HepG2 (cell line): ENCODE measurements around the gene SPRY1. TPM values are rescaled to one million over a fixed set of nuclear protein-coding genes. Genes with fewer than 3 reads are reported as not detected.
A peak's percentile ranks its signal among the peaks of the same experiment; 100 is the strongest.

Experiments
- GATAD1 ChIP-seq: IDR thresholded peaks from 2 replicates; pipeline ENCODE4 v1.6.1; 2016; ENCODE audit warnings: missing genetic modification reagents, missing compliant biosample characterization
- HMG20A ChIP-seq: IDR thresholded peaks from 2 replicates; pipeline ENCODE4 v1.6.1; 2016; ENCODE audit warnings: borderline replicate concordance
- MED1 ChIP-seq: sonication (generic); formaldehyde crosslinking; IDR thresholded peaks from 2 replicates; pipeline ENCODE4 v1.4.0; 2020; ENCODE audit warnings: missing genetic modification reagents
- TGIF2 ChIP-seq: IDR thresholded peaks from 2 replicates; pipeline ENCODE4 v1.6.1; 2016; ENCODE audit warnings: control low read depth, missing compliant biosample characterization
- ZMYM4 ChIP-seq: sonication (generic); formaldehyde crosslinking; IDR thresholded peaks from 2 replicates; pipeline ENCODE4 v1.8.1; 2023; ENCODE audit warnings: mild to moderate bottlenecking, missing genetic modification reagents
- ZNF12 ChIP-seq: sonication (generic); formaldehyde crosslinking; IDR thresholded peaks from 2 replicates; pipeline ENCODE4 v1.5.0; 2020; ENCODE audit warnings: missing genetic modification reagents
- ZNF235 ChIP-seq: sonication (generic); formaldehyde crosslinking; IDR thresholded peaks from 2 replicates; pipeline ENCODE4 v1.8.1; 2023; ENCODE audit warnings: mild to moderate bottlenecking, missing genetic modification reagents, borderline replicate concordance
- ZNF550 ChIP-seq: sonication (generic); formaldehyde crosslinking; IDR thresholded peaks from 2 replicates; pipeline ENCODE4 v1.4.0; 2020; ENCODE audit warnings: mild to moderate bottlenecking, missing genetic modification reagents, borderline replicate concordance
- ZNF878 ChIP-seq: sonication (generic); formaldehyde crosslinking; IDR thresholded peaks from 2 replicates; pipeline ENCODE4 v1.8.1; 2023; ENCODE audit warnings: mild to moderate bottlenecking, missing genetic modification reagents, moderate library complexity
- polyA plus RNA-seq, 8 experiments: library from polyadenylated mRNA; depleted of rRNA in 3 of 8; stranded (reverse) in 7 of 8; unstranded in 1 of 8; fragments of >200 nt; fragmentation: Illumina TruSeq in 4 of 8; extraction: Trizol in 4 of 8; gene quantifications; 2 replicates each; pipeline versions ENCODE4 v1.2.1 to v1.2.3, GENCODE V29; 2011 to 2016; ENCODE audit warnings: low read depth in 4 of 8, missing spikeins in 1 of 8, mixed read lengths in 1 of 8; ENCODE audit not compliant: insufficient read depth in 1 of 8
- total RNA-seq, 5 experiments: library from RNA; depleted of rRNA; stranded (reverse); fragments of >200 nt; fragmentation: Illumina TruSeq; extraction: Trizol; gene quantifications; 2 replicates each; pipeline ENCODE4 v1.2.3, GENCODE V29; 2016; ENCODE audit warnings: low read depth in 1 of 5
- TF ChIP-seq, protein P1 (sequence below): IDR thresholded peaks from 2 replicates; pipeline ENCODE4 v1.6.1; 2016; ENCODE audit warnings: mild to moderate bottlenecking
- TF ChIP-seq, protein P2 (sequence below): sonication (generic); formaldehyde crosslinking; IDR thresholded peaks from 2 replicates; pipeline ENCODE4 v1.8.0; 2022; ENCODE audit warnings: missing genetic modification reagents, mild to moderate bottlenecking, inconsistent platforms, borderline replicate concordance
- TF ChIP-seq, protein P3 (sequence below): sonication (generic); formaldehyde crosslinking; IDR thresholded peaks from 2 replicates; pipeline ENCODE4 v1.5.1; 2020; ENCODE audit warnings: missing genetic modification reagents, mild to moderate bottlenecking, borderline replicate concordance
- TF ChIP-seq, protein P4 (sequence below): sonication (generic); formaldehyde crosslinking; IDR thresholded peaks from 2 replicates; pipeline ENCODE4 v1.4.0; 2020; ENCODE audit warnings: missing genetic modification reagents
- TF ChIP-seq, protein P5 (sequence below): sonication (generic); formaldehyde crosslinking; conservative IDR thresholded peaks from 2 replicates; pipeline ENCODE4 v1.4.0; 2020; ENCODE audit warnings: missing genetic modification reagents
- TF ChIP-seq, protein P6 (sequence below): sonication (generic); formaldehyde crosslinking; IDR thresholded peaks from 2 replicates; pipeline ENCODE4 v1.4.0; 2020; ENCODE audit warnings: missing genetic modification reagents

Gene SPRY1
- total and polyA plus RNA-seq, 2 of the 13 experiments (the other 11 are each of a cell fraction or from before 2014, with no cell fraction given): 24.7 to 33.4 TPM

DNA sequence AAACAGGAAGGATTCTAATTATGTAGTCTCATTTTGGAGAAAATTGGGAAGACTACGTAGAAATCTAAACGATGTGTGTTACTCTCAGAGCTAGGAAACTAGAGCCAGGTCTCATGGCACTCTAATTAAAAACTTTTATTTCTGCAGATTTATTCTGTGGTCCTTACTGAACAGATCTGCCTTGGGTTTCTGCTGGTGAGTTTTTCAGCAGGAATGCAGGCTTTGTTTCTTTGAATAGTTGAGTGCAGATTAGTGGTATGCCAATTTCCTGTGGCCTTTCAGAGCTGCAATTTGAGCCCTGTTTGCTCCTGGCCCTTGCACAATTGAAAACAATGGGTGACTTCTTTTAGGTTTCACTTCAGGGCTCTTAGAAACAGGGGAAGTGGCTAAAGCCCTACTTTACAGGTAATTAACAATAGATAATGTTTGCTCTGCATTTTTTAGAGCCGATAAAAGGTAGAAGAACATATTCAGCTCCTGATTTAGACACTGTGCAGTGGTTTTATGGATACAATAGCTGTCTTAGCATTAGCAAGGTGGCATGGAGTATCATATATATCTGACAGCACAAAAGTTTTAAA is 21.8 kb downstream of the SPRY1 start (continued):
- TF ChIP-seq ZMYM4 (CRISPR knock-in tag): peak; percentile 73
- TF ChIP-seq, protein P1, sequence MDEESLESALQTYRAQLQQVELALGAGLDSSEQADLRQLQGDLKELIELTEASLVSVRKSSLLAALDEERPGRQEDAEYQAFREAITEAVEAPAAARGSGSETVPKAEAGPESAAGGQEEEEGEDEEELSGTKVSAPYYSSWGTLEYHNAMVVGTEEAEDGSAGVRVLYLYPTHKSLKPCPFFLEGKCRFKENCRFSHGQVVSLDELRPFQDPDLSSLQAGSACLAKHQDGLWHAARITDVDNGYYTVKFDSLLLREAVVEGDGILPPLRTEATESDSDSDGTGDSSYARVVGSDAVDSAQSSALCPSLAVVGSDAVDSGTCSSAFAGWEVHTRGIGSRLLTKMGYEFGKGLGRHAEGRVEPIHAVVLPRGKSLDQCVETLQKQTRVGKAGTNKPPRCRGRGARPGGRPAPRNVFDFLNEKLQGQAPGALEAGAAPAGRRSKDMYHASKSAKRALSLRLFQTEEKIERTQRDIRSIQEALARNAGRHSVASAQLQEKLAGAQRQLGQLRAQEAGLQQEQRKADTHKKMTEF (CRISPR knock-in tag): peak; percentile 76
- TF ChIP-seq GATAD1: peak; percentile 44; the same call in 1 of the 2 replicates
- TF ChIP-seq ZNF12: peak; percentile 27; the same call in 1 of the 2 replicates
- TF ChIP-seq, protein P2, sequence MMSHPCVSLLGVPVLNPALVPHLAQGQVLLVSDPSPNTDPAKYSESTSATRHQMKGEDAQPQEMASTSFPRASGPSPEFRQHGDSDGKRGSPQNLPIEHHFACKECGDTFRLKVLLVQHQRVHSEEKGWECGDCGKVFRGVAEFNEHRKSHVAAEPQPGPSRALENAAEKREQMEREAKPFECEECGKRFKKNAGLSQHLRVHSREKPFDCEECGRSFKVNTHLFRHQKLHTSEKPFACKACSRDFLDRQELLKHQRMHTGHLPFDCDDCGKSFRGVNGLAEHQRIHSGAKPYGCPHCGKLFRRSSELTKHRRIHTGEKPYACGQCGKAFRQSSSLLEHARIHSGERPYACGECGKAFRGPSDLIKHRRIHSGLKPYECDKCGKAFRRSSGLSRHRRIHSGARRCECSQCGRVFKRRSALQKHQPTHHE (CRISPR knock-in tag): no peak
- TF ChIP-seq, protein P3, sequence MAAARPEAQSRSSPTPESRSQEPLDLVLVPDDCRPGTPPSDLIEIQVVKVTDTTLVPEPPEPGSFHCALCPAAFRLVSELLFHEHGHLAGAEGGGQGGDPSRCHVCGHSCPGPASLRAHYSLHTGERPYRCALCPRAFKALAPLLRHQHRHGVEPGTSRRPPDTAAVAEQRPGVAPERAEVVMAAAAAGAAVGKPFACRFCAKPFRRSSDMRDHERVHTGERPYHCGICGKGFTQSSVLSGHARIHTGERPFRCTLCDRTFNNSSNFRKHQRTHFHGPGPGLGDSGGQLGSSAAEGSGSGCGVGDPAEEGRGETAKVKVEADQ (CRISPR knock-in tag): no peak
- TF ChIP-seq, protein P4, sequence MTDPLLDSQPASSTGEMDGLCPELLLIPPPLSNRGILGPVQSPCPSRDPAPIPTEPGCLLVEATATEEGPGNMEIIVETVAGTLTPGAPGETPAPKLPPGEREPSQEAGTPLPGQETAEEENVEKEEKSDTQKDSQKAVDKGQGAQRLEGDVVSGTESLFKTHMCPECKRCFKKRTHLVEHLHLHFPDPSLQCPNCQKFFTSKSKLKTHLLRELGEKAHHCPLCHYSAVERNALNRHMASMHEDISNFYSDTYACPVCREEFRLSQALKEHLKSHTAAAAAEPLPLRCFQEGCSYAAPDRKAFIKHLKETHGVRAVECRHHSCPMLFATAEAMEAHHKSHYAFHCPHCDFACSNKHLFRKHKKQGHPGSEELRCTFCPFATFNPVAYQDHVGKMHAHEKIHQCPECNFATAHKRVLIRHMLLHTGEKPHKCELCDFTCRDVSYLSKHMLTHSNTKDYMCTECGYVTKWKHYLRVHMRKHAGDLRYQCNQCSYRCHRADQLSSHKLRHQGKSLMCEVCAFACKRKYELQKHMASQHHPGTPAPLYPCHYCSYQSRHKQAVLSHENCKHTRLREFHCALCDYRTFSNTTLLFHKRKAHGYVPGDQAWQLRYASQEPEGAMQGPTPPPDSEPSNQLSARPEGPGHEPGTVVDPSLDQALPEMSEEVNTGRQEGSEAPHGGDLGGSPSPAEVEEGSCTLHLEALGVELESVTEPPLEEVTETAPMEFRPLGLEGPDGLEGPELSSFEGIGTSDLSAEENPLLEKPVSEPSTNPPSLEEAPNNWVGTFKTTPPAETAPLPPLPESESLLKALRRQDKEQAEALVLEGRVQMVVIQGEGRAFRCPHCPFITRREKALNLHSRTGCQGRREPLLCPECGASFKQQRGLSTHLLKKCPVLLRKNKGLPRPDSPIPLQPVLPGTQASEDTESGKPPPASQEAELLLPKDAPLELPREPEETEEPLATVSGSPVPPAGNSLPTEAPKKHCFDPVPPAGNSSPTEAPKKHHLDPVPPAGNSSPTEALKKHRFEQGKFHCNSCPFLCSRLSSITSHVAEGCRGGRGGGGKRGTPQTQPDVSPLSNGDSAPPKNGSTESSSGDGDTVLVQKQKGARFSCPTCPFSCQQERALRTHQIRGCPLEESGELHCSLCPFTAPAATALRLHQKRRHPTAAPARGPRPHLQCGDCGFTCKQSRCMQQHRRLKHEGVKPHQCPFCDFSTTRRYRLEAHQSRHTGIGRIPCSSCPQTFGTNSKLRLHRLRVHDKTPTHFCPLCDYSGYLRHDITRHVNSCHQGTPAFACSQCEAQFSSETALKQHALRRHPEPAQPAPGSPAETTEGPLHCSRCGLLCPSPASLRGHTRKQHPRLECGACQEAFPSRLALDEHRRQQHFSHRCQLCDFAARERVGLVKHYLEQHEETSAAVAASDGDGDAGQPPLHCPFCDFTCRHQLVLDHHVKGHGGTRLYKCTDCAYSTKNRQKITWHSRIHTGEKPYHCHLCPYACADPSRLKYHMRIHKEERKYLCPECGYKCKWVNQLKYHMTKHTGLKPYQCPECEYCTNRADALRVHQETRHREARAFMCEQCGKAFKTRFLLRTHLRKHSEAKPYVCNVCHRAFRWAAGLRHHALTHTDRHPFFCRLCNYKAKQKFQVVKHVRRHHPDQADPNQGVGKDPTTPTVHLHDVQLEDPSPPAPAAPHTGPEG (CRISPR knock-in tag): no peak
- TF ChIP-seq, protein P5, sequence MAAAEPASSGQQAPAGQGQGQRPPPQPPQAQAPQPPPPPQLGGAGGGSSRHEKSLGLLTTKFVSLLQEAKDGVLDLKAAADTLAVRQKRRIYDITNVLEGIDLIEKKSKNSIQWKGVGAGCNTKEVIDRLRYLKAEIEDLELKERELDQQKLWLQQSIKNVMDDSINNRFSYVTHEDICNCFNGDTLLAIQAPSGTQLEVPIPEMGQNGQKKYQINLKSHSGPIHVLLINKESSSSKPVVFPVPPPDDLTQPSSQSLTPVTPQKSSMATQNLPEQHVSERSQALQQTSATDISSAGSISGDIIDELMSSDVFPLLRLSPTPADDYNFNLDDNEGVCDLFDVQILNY: no peak
- peak; percentile 27; the same call in 1 of the 2 replicates for TF ChIP-seq TGIF2 (CRISPR knock-in tag)
- peak; percentile 47; the same call in 1 of the 2 replicates for TF ChIP-seq ZNF878 (CRISPR knock-in tag)
- TF ChIP-seq, protein P6, sequence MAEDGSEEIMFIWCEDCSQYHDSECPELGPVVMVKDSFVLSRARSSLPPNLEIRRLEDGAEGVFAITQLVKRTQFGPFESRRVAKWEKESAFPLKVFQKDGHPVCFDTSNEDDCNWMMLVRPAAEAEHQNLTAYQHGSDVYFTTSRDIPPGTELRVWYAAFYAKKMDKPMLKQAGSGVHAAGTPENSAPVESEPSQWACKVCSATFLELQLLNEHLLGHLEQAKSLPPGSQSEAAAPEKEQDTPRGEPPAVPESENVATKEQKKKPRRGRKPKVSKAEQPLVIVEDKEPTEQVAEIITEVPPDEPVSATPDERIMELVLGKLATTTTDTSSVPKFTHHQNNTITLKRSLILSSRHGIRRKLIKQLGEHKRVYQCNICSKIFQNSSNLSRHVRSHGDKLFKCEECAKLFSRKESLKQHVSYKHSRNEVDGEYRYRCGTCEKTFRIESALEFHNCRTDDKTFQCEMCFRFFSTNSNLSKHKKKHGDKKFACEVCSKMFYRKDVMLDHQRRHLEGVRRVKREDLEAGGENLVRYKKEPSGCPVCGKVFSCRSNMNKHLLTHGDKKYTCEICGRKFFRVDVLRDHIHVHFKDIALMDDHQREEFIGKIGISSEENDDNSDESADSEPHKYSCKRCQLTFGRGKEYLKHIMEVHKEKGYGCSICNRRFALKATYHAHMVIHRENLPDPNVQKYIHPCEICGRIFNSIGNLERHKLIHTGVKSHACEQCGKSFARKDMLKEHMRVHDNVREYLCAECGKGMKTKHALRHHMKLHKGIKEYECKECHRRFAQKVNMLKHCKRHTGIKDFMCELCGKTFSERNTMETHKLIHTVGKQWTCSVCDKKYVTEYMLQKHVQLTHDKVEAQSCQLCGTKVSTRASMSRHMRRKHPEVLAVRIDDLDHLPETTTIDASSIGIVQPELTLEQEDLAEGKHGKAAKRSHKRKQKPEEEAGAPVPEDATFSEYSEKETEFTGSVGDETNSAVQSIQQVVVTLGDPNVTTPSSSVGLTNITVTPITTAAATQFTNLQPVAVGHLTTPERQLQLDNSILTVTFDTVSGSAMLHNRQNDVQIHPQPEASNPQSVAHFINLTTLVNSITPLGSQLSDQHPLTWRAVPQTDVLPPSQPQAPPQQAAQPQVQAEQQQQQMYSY: no peak
- no peak for TF ChIP-seq ZNF550 (CRISPR knock-in tag)
- TF ChIP-seq MED1 (CRISPR knock-in tag): peak; percentile 96
- TF ChIP-seq HMG20A: peak; percentile 92
- no peak for TF ChIP-seq ZNF235 (CRISPR knock-in tag)
